ENCODE results near the gene ACAP1. TPM values are rescaled to one million over a fixed set of nuclear protein-coding genes. Genes with fewer than 3 reads are reported as not detected.

The ACAP1 gene
- total RNA-seq, 3 donors from 2014 or later = 3.4 to 6.6 (median 5.2) TPM

DNA sequence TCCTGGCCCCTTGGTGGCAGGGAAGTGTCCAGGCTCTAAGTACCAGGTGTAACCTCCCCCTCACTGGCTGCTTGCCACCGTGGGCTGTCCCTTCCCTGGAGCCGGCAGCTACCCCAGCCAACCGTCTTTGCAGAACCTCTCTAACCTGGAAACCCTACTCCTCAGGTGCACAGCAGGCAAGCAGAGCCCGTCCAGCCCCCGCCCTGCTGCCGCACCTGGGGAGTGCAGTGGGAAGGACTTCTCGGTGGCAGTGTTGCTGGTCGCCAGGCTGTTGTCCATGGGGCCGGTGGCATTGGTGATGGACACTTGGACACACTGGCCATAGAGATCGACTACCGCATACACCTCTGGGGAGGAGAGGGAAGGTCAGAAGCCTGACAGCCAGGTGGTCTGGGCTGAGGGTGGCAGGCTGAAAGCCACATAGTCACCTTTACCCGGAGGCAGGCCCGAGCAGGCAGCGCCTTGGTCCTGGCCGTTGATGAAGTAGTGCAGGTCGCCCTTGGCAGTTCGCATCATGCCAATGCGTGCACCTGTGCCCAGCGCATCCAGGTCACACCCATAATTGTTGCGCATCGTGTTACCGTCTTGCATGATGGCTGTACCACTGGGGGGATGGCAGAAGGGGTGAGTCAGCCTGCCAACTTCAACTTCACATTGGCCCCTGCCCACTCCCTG lies 13.7 kb upstream of the ACAP1 start:
- Histone ChIP-seq H3K4me3 (no peak overlapping the region), H3K4me1 (no peaks in the 10 kb centered on the region), H3K36me3 (no peaks in the 10 kb centered on the region), H3K27me3 (no peaks in the 10 kb centered on the region), H3K27ac (no peak overlapping the region), H3K9me3 (no peaks in the 10 kb centered on the region)
- intact Hi-C loops (cut with DNase I; ENCODE audit: low total_unique reads) = no loop called here
- TF ChIP-seq, protein P1, sequence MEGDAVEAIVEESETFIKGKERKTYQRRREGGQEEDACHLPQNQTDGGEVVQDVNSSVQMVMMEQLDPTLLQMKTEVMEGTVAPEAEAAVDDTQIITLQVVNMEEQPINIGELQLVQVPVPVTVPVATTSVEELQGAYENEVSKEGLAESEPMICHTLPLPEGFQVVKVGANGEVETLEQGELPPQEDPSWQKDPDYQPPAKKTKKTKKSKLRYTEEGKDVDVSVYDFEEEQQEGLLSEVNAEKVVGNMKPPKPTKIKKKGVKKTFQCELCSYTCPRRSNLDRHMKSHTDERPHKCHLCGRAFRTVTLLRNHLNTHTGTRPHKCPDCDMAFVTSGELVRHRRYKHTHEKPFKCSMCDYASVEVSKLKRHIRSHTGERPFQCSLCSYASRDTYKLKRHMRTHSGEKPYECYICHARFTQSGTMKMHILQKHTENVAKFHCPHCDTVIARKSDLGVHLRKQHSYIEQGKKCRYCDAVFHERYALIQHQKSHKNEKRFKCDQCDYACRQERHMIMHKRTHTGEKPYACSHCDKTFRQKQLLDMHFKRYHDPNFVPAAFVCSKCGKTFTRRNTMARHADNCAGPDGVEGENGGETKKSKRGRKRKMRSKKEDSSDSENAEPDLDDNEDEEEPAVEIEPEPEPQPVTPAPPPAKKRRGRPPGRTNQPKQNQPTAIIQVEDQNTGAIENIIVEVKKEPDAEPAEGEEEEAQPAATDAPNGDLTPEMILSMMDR (IDR thresholded peaks at IDR 0.05) = no peak
- TF ChIP-seq POLR2AphosphoS5 (IDR thresholded peaks at IDR 0.05) (no peak), POLR2A (IDR thresholded peaks at IDR 0.05) (no peak)
- no peak for DNase-seq (ENCODE audit: low spot score in 2 of 2)

DNA sequence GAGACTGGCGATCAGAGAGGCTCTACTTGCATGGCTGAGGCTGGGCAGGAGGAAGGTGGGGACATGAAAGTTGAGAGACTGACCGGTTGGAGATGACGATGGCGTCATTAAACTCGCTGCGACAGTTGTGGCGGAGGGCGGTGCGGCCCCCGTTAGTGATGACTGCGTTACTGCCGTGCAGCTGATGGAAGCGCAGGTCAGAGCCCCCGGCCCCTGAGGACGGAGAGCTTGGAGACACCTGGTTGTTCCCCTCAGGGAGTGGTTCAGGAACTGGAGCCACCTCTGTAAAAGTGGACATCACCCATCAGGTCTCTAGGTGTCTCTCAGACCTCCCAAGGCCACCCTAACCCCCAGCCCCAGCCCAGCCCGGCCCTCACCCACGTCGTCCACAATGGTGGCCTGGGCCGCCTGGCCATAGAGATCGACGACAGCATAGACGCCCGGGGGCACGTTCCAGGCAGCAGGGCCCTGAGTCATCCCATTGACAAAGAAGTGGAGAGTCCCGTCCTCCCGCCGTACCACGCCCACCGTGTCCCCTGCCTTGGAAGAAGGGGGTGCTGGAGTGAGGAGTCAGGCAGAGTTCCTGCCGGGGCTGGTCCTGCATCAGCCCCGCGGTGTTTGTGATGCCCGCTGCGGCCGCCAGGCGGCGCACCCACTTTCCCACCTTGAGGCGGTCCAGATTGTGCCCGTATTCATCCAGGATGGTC lies 12.4 kb upstream of the ACAP1 start:
- H3K36me3 ChIP-seq = no peaks in the 10 kb centered on the region
- intact Hi-C loops (cut with DNase I; ENCODE audit: low total_unique reads) = no loop called here
- H3K9me3 ChIP-seq = no peaks in the 10 kb centered on the region
- H3K4me1 ChIP-seq = no peaks in the 10 kb centered on the region
- no peak for TF ChIP-seq POLR2A (IDR thresholded peaks at IDR 0.05)
- no peak for TF ChIP-seq POLR2AphosphoS5 (IDR thresholded peaks at IDR 0.05)
- TF ChIP-seq, protein P1 (IDR thresholded peaks at IDR 0.05) = peak; percentile 39 to 76 (median 62)
- H3K4me3 ChIP-seq = no peak overlapping the region
- peak overlapping the region in 1 of 2 donors; percentile 20 for H3K27ac ChIP-seq
- no peak for DNase-seq (ENCODE audit: low spot score in 2 of 2)
- no peaks in the 10 kb centered on the region for H3K27me3 ChIP-seq

DNA sequence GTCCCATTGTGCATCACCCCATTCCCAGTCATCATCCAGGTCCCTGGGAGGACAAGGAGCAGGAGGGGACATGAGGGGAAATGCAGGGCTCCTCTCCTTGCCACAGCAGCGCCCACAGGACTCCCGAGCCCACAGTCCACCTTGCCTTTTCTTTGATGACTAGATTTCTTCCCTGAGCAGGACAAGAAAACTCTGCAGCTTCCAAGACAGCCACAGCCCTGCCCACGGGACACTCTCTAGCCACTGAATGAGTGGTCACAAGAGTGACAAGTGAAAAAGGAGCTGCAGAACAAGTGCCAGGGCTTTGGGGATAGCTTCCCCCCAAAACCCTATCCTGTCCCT lies 11.9 kb upstream of the ACAP1 start:
- Histone ChIP-seq H3K36me3 (no peaks in the 10 kb centered on the region), H3K4me1 (no peaks in the 10 kb centered on the region), H3K27me3 (no peaks in the 10 kb centered on the region), H3K4me3 (no peak overlapping the region), H3K27ac (no peak overlapping the region), H3K9me3 (no peaks in the 10 kb centered on the region)
- TF ChIP-seq, protein P1 (IDR thresholded peaks at IDR 0.05) = peak in 1 of 3 donors; percentile 2
- no peak for TF ChIP-seq POLR2AphosphoS5 (IDR thresholded peaks at IDR 0.05)
- no peak for DNase-seq (ENCODE audit: low spot score in 2 of 2)
- intact Hi-C loops (cut with DNase I; ENCODE audit: low total_unique reads) = no loop called here

DNA sequence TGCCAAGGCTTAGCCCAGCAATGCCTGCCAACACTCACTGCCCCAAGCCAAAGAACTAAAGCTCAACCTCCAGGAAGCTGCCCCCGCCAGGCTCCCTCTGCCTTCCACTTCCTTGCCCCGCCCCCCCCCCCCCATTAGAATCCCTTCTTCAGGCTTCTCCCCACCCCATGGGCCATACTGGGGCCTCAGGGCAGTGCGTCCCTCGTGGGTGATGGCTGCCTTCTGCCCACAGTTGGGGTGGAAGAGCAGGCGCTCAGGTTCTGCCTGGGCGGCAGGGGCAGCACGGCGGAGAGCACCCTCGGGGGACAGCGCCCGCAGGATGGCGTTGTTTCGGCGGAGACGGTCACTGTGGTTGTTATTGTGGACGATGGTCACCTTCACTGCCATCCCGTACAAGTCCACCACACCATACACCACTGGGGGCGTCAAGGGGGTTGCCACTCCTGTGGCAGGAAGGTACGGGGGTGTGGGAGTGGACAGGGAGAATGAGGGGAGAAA lies 11.2 kb upstream of the ACAP1 start:
- Histone ChIP-seq H3K9me3 (no peaks in the 10 kb centered on the region), H3K4me3 (no peak overlapping the region), H3K36me3 (no peaks in the 10 kb centered on the region), H3K27ac (no peak overlapping the region), H3K27me3 (no peaks in the 10 kb centered on the region), H3K4me1 (no peaks in the 10 kb centered on the region)
- intact Hi-C loops (cut with DNase I; ENCODE audit: low total_unique reads) = no loop called here
- TF ChIP-seq POLR2A (IDR thresholded peaks at IDR 0.05) (no peak), POLR2AphosphoS5 (IDR thresholded peaks at IDR 0.05) (no peak)
- TF ChIP-seq, protein P1 (IDR thresholded peaks at IDR 0.05) = no peak
- DNase-seq (ENCODE audit: low spot score in 2 of 2) = no peak

DNA sequence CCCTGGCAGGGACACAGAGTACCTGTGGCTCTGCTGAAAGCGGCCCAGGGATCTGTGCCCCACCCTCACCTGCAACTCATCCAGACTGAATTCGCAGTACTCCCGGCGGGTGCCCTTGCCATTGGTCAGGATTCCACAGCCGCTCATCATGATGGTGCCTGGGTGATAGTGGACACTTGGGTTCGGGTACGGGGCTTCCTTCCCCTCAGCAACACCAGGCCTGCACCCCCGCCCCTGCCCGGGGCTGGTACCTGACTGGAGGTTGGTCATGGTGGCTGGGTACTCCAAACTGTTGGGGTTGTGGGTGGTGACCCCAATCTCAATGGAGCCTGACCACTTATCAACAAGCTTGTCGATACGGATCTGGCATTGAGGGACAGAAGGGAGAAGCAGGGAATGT lies 10.1 kb upstream of the ACAP1 start:
- Histone ChIP-seq H3K9me3 (no peaks in the 10 kb centered on the region), H3K4me3 (no peak overlapping the region), H3K4me1 (no peaks in the 10 kb centered on the region), H3K27ac (no peak overlapping the region), H3K27me3 (no peaks in the 10 kb centered on the region), H3K36me3 (no peaks in the 10 kb centered on the region)
- TF ChIP-seq POLR2A (IDR thresholded peaks at IDR 0.05) (no peak), POLR2AphosphoS5 (IDR thresholded peaks at IDR 0.05) (no peak)
- TF ChIP-seq, protein P1 (IDR thresholded peaks at IDR 0.05) = no peak
- no peak for DNase-seq (ENCODE audit: low spot score in 2 of 2)
- intact Hi-C loops (cut with DNase I; ENCODE audit: low total_unique reads) = no loop called here

All from breast epithelium (tissue), 4 donors.